Umbilical cord (tissue), 2 donors: ENCODE measurements around the gene SYTL3. TPM values are rescaled to one million over a fixed set of nuclear protein-coding genes. Genes with fewer than 3 reads are reported as not detected.
"Not testable (repeated sequence)": the region's sequence is repeated elsewhere in the genome, so short reads cannot be mapped to it uniquely, and the experiment has no call there.

Experiments used
- DNase-seq: peaks from one replicate; pipeline ENCODE4 v3.0.0-alpha.2; 2015; ENCODE audit warnings: low spot score
- total RNA-seq: library from RNA; depleted of rRNA; stranded (reverse); fragments of >200 nt; gene quantifications from one replicate; pipeline ENCODE4 v1.2.3, GENCODE V29; 2014; ENCODE audit warnings: low replicate concordance; ENCODE audit not compliant: insufficient read depth

The SYTL3 gene
- total RNA-seq, 1 donor from 2014 or later = 1.7 TPM

GRCh38 chr6:158688860-158689259 is 39.0 kb downstream of the SYTL3 start:
- no peak for DNase-seq

GRCh38 chr6:158694913-158695312 is 45.1 kb downstream of the SYTL3 start:
- no peak for DNase-seq

- peak; percentile 75 for DNase-seq
Observed at GRCh38 chr6:158697811-158698210, 48.0 kb downstream of the SYTL3 start.

- no peak for DNase-seq
Observed at GRCh38 chr6:158698931-158699330, 49.1 kb downstream of the SYTL3 start.

- not testable (repeated sequence) for DNase-seq
Observed at GRCh38 chr6:158701268-158701667, 51.4 kb downstream of the SYTL3 start.

- DNase-seq = no peak
Observed at GRCh38 chr6:158703111-158703836, 53.4 kb downstream of the SYTL3 start.

GRCh38 chr6:158703837-158704822 is 54.3 kb downstream of the SYTL3 start:
- DNase-seq = peak; percentile 72

- DNase-seq = no peak
Observed at GRCh38 chr6:158705386-158706126, 55.7 kb downstream of the SYTL3 start.

GRCh38 chr6:158706369-158706982 is 56.6 kb downstream of the SYTL3 start:
- peak; percentile 89 for DNase-seq

GRCh38 chr6:158707120-158707820 is 57.4 kb downstream of the SYTL3 start:
- peak; percentile 90 for DNase-seq

- DNase-seq = peak; percentile 40
Observed at GRCh38 chr6:158707821-158708195, 58.0 kb downstream of the SYTL3 start.

- peak; percentile 83 for DNase-seq
Observed at GRCh38 chr6:158708239-158708638, 58.4 kb downstream of the SYTL3 start.

- DNase-seq = no peak
Observed at GRCh38 chr6:158709809-158710208, 60.0 kb downstream of the SYTL3 start.

- no peak for DNase-seq
Observed at GRCh38 chr6:158711264-158711663, 61.4 kb downstream of the SYTL3 start.

- DNase-seq = no peak
Observed at GRCh38 chr6:158713469-158713868, 63.6 kb downstream of the SYTL3 start.

GRCh38 chr6:158714706-158715105 is 64.9 kb downstream of the SYTL3 start:
- DNase-seq = no peak

GRCh38 chr6:158715330-158716311 is 65.8 kb downstream of the SYTL3 start:
- DNase-seq = no peak

GRCh38 chr6:158717341-158718330 is 67.8 kb downstream of the SYTL3 start:
- no peak for DNase-seq
